H9 (cell line): ENCODE data around the gene ATP5PF. TPM values are rescaled to one million over a fixed set of nuclear protein-coding genes. Genes with fewer than 3 reads are reported as not detected.
A peak's percentile ranks its signal among the peaks of the same experiment; 100 is the strongest.

Source experiments
- DNase-seq: peaks from one replicate; pipeline ENCODE4 v3.0.0-alpha.2; 2017
- H2AFZ ChIP-seq: one replicate; pipeline ENCODE4 v1.6.1; 2013; ENCODE audit warnings: mild to moderate bottlenecking, low read length, control low read depth, moderate library complexity
- H2AK5ac ChIP-seq: 2 replicates; pipeline ENCODE4 v1.6.1; 2013; ENCODE audit warnings: low read length, control low read depth, mixed read lengths; ENCODE audit not compliant: insufficient read length
- H2BK120ac ChIP-seq: one replicate; pipeline ENCODE4 v1.6.1; 2013; ENCODE audit warnings: low read depth, mild to moderate bottlenecking, low read length, control low read depth, inconsistent platforms; ENCODE audit not compliant: poor library complexity, severe bottlenecking
- H2BK12ac ChIP-seq: 2 replicates; pipeline ENCODE4 v1.6.1; 2013; ENCODE audit warnings: low read length, control low read depth, mixed read lengths, low read depth; ENCODE audit not compliant: insufficient read length
- H2BK15ac ChIP-seq: 2 replicates; pipeline ENCODE4 v1.6.1; 2013; ENCODE audit warnings: low read depth, low read length, control low read depth
- H2BK20ac ChIP-seq: one replicate; pipeline ENCODE4 v1.6.1; 2013; ENCODE audit warnings: low read depth, mild to moderate bottlenecking, low read length, control low read depth, inconsistent platforms; ENCODE audit not compliant: poor library complexity, severe bottlenecking
- H2BK5ac ChIP-seq: 2 replicates; pipeline ENCODE4 v1.6.1; 2013; ENCODE audit warnings: low read length, control low read depth, mixed read lengths; ENCODE audit not compliant: insufficient read length
- H3K14ac ChIP-seq: 2 replicates; pipeline ENCODE4 v1.6.1; 2013; ENCODE audit warnings: low read length, control low read depth; ENCODE audit not compliant: insufficient read depth
- H3K18ac ChIP-seq: 2 replicates; pipeline ENCODE4 v1.6.1; 2013; ENCODE audit warnings: low read depth, mild to moderate bottlenecking, mixed read lengths, low read length, control low read depth; ENCODE audit not compliant: insufficient read length
- H3K23ac ChIP-seq: 2 replicates; pipeline ENCODE4 v1.6.1; 2013; ENCODE audit warnings: low read length, control low read depth, mixed read lengths, low read depth; ENCODE audit not compliant: insufficient read length
- H3K23me2 ChIP-seq: 2 replicates; pipeline ENCODE4 v1.6.1; 2013; ENCODE audit warnings: low read depth, mild to moderate bottlenecking, mixed read lengths, low read length, control low read depth; ENCODE audit not compliant: insufficient read length, poor library complexity, severe bottlenecking
- H3K27ac ChIP-seq: 2 replicates; pipeline ENCODE4 v1.5.1; 2013; ENCODE audit warnings: low read length, control low read depth, mixed read lengths, low read depth; ENCODE audit not compliant: insufficient read length
- H3K27me3 ChIP-seq: 2 replicates; pipeline ENCODE4 v1.6.1; 2013; ENCODE audit warnings: low read length, control low read depth, inconsistent platforms; ENCODE audit not compliant: insufficient read depth
- H3K4ac ChIP-seq: 2 replicates; pipeline ENCODE4 v1.6.1; 2013; ENCODE audit warnings: low read depth, mild to moderate bottlenecking, control low read depth, inconsistent platforms, low read length, moderate library complexity
- H3K4me1 ChIP-seq: 2 replicates; pipeline ENCODE4 v1.6.1; 2013; ENCODE audit warnings: low read length, control low read depth, inconsistent platforms; ENCODE audit not compliant: insufficient read depth
- H3K4me2 ChIP-seq: 2 replicates; pipeline ENCODE4 v1.6.1; 2013; ENCODE audit warnings: low read length, control low read depth, mixed read lengths; ENCODE audit not compliant: insufficient read length, insufficient read depth
- H3K56ac ChIP-seq: 2 replicates; pipeline ENCODE4 v1.6.1; 2013; ENCODE audit warnings: low read depth, mild to moderate bottlenecking, mixed read lengths, low read length, control low read depth; ENCODE audit not compliant: insufficient read length
- H3K79me1 ChIP-seq: 2 replicates; pipeline ENCODE4 v1.6.1; 2013; ENCODE audit warnings: low read depth, mild to moderate bottlenecking, moderate library complexity, low read length, control low read depth, inconsistent platforms; ENCODE audit not compliant: insufficient read depth, poor library complexity, severe bottlenecking
- H3K79me2 ChIP-seq: 2 replicates; pipeline ENCODE4 v1.6.1; 2013; ENCODE audit warnings: low read length, control low read depth, inconsistent platforms; ENCODE audit not compliant: insufficient read depth
- H3K9ac ChIP-seq: 2 replicates; pipeline ENCODE4 v1.6.1; 2013; ENCODE audit warnings: low read length, control low read depth, mixed read lengths; ENCODE audit not compliant: insufficient read length; ENCODE audit errors: extremely low read depth
- H3K9me3 ChIP-seq: one replicate; pipeline ENCODE4 v1.6.1; 2013; ENCODE audit warnings: low read depth, low read length, inconsistent platforms; ENCODE audit not compliant: control insufficient read depth
- H3T11ph ChIP-seq: one replicate; pipeline ENCODE4 v1.6.1; 2013; ENCODE audit warnings: mild to moderate bottlenecking, low read length, control low read depth, inconsistent platforms
- H4K20me1 ChIP-seq: one replicate; pipeline ENCODE4 v1.6.1; 2013; ENCODE audit not compliant: control insufficient read depth, insufficient read length, insufficient read depth
- H4K5ac ChIP-seq: 2 replicates; pipeline ENCODE4 v1.6.1; 2013; ENCODE audit warnings: low read depth, mild to moderate bottlenecking, mixed read lengths, low read length, control low read depth; ENCODE audit not compliant: insufficient read length
- H4K8ac ChIP-seq: replicated peaks from 2 replicates; pipeline ENCODE4 v1.6.1; 2013; ENCODE audit warnings: low read length, control low read depth, mixed read lengths, low read depth; ENCODE audit not compliant: insufficient read length
- H4K91ac ChIP-seq: 2 replicates; pipeline ENCODE4 v1.6.1; 2013; ENCODE audit warnings: low read depth, mild to moderate bottlenecking, moderate library complexity, mixed read lengths, low read length, control low read depth; ENCODE audit not compliant: insufficient read length
- H3K27ac Mint-ChIP-seq, 3 experiments: 2 replicates in 2 of 3; 3 replicates in 1 of 3; pipeline ENCODE4 v1.8.0; 2020 to 2021; ENCODE audit warnings: mixed read lengths in 3 of 3, mild to moderate bottlenecking in 1 of 3, moderate library complexity in 1 of 3
- H3K27me3 Mint-ChIP-seq: 2 replicates; pipeline ENCODE4 v1.8.0; 2021; ENCODE audit warnings: low read depth, mild to moderate bottlenecking, moderate library complexity, mixed read lengths
- H3K36me3 Mint-ChIP-seq, 3 experiments: 2 replicates in 2 of 3; 3 replicates in 1 of 3; pipeline ENCODE4 v1.8.0; 2020 to 2021; ENCODE audit warnings: low read depth in 3 of 3, mixed read lengths in 3 of 3; ENCODE audit not compliant: insufficient read depth in 1 of 3
- H3K4me1 Mint-ChIP-seq, 2 experiments: 2 replicates each; pipeline ENCODE4 v1.8.0; 2020; ENCODE audit warnings: mixed read lengths in 2 of 2
- H3K4me3 Mint-ChIP-seq, 2 experiments: 2 replicates in 1 of 2; 3 replicates in 1 of 2; pipeline ENCODE4 v1.8.0; 2020 to 2021; ENCODE audit warnings: mild to moderate bottlenecking in 2 of 2, mixed read lengths in 2 of 2, moderate library complexity in 1 of 2
- H3K9me3 Mint-ChIP-seq, 2 experiments: 2 replicates in 1 of 2; 3 replicates in 1 of 2; pipeline ENCODE4 v1.8.0; 2020; ENCODE audit warnings: mild to moderate bottlenecking in 2 of 2, mixed read lengths in 2 of 2, moderate library complexity in 1 of 2
- CTCF ChIP-seq: fragments of 200-600 bp; sonication (generic); conservative IDR thresholded peaks from 3 replicates; pipeline ENCODE4 v1.8.0; 2021; ENCODE audit warnings: antibody characterized with exemption, mild to moderate bottlenecking
- WGBS: extraction: QIAGEN DNeasy Blood & Tissue Kit; methylation state at CpG from one replicate; pipeline ENCODE4 v1.1.7; 2013; ENCODE audit warnings: missing lambda C conversion rate, low lambda C conversion rate, mixed read lengths; ENCODE audit not compliant: insufficient read length; ENCODE audit errors: extremely low coverage; 5-methylcytosine and 5-hydroxymethylcytosine counted together
- total RNA-seq: library from RNA; stranded (reverse); gene quantifications from 2 replicates; pipeline ENCODE4 v1.2.1, GENCODE V29; 2021

Gene ATP5PF
- total RNA-seq, 1 experiment from 2014 or later = 143 TPM

GRCh38 chr21:25732091-25732760 is 2.5 kb downstream of the ATP5PF start:
- Histone ChIP-seq H3K14ac (no peak overlapping the region), H3K56ac (no peak overlapping the region), H3K9ac (no peak overlapping the region), H3K23ac (no peak overlapping the region), H3K27me3 (no peaks in the 10 kb centered on the region), H3K23me2 (peaks cover 11% of the 10 kb centered on the region), H4K91ac (no peak overlapping the region), H3K79me1 (peaks cover 3% of the 10 kb centered on the region), H3K4me1 (no peaks in the 10 kb centered on the region), H4K20me1 (no peaks in the 10 kb centered on the region), H3K27ac (no peak overlapping the region), H2BK5ac (no peak overlapping the region), H3K9me3 (no peaks in the 10 kb centered on the region), H4K8ac (no peak overlapping the region), H4K5ac (no peak overlapping the region), H2BK12ac (no peak overlapping the region), H3K79me2 (peaks cover 21% of the 10 kb centered on the region; the same call in 1 of the 2 replicates), H2AFZ (no peak overlapping the region), H2BK120ac (no peak overlapping the region), H3K18ac (no peak overlapping the region), H2AK5ac (no peak overlapping the region), H2BK15ac (no peak overlapping the region), H3K4me2 (no peak overlapping the region), H3K4ac (no peak overlapping the region), H3T11ph (no peak overlapping the region), H2BK20ac (no peak overlapping the region)
- no peak for DNase-seq
- Mint-ChIP-seq H3K4me3 (no peak overlapping the region), H3K36me3 (peaks cover 7 to 32% (median 29%) of the 10 kb centered on the region in 3 experiments), H3K27me3 (no peaks in the 10 kb centered on the region), H3K4me1 (peaks cover 22% of the 10 kb centered on the region in 2 experiments), H3K27ac (peak overlapping the region in 1 of 3 experiments; percentile 20; a peak in 3 of 7 replicates), H3K9me3 (peaks cover 2 to 5% of the 10 kb centered on the region in 2 experiments; a peak in 3 of 5 replicates)
- no peak for TF ChIP-seq CTCF
- no CpG with 5 or more reads among the region's 6 CpGs for WGBS
